ENCODE measurements around the gene RPS6KA5. TPM values are rescaled to one million over a fixed set of nuclear protein-coding genes. Genes with fewer than 3 reads are reported as not detected.

RPS6KA5 gene
- total and polyA plus RNA-seq, 9 of the 15 experiments (the other 6 are each of a cell fraction or from before 2014, with no cell fraction given) = 0.88 to 7.7 (median 4.7) TPM

DNA sequence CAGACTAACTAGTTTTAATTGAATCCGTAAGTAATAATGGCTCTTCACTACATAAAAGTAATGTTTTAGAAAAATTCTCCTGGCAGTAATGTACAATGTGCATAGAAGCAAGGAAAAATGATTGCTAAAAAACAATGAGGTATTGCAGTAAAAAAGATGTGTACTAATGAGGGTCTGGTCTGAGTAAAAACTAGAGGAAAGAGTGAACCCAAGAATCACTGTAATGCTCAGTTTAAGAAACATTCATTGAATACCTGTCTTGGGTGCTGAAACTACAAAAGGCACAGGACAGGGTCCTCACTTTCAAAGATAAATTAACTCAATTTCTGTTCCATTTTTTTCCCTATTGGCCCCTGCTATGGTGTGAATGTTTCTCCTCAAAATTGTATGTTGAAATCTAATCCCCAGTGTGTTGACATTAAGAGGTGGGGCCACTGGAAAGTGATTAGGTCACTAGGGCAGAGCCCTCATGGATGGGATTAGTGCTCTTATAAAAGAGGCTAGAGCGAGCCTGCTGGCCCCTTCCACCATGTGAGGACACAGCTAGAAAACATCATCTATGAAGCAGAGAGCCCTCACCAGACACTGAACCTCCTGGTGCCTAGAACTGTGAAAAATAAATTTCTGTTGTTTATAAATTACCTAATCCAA lies 51.6 kb downstream of the RPS6KA5 start (continued):
- TF ChIP-seq, protein P1, sequence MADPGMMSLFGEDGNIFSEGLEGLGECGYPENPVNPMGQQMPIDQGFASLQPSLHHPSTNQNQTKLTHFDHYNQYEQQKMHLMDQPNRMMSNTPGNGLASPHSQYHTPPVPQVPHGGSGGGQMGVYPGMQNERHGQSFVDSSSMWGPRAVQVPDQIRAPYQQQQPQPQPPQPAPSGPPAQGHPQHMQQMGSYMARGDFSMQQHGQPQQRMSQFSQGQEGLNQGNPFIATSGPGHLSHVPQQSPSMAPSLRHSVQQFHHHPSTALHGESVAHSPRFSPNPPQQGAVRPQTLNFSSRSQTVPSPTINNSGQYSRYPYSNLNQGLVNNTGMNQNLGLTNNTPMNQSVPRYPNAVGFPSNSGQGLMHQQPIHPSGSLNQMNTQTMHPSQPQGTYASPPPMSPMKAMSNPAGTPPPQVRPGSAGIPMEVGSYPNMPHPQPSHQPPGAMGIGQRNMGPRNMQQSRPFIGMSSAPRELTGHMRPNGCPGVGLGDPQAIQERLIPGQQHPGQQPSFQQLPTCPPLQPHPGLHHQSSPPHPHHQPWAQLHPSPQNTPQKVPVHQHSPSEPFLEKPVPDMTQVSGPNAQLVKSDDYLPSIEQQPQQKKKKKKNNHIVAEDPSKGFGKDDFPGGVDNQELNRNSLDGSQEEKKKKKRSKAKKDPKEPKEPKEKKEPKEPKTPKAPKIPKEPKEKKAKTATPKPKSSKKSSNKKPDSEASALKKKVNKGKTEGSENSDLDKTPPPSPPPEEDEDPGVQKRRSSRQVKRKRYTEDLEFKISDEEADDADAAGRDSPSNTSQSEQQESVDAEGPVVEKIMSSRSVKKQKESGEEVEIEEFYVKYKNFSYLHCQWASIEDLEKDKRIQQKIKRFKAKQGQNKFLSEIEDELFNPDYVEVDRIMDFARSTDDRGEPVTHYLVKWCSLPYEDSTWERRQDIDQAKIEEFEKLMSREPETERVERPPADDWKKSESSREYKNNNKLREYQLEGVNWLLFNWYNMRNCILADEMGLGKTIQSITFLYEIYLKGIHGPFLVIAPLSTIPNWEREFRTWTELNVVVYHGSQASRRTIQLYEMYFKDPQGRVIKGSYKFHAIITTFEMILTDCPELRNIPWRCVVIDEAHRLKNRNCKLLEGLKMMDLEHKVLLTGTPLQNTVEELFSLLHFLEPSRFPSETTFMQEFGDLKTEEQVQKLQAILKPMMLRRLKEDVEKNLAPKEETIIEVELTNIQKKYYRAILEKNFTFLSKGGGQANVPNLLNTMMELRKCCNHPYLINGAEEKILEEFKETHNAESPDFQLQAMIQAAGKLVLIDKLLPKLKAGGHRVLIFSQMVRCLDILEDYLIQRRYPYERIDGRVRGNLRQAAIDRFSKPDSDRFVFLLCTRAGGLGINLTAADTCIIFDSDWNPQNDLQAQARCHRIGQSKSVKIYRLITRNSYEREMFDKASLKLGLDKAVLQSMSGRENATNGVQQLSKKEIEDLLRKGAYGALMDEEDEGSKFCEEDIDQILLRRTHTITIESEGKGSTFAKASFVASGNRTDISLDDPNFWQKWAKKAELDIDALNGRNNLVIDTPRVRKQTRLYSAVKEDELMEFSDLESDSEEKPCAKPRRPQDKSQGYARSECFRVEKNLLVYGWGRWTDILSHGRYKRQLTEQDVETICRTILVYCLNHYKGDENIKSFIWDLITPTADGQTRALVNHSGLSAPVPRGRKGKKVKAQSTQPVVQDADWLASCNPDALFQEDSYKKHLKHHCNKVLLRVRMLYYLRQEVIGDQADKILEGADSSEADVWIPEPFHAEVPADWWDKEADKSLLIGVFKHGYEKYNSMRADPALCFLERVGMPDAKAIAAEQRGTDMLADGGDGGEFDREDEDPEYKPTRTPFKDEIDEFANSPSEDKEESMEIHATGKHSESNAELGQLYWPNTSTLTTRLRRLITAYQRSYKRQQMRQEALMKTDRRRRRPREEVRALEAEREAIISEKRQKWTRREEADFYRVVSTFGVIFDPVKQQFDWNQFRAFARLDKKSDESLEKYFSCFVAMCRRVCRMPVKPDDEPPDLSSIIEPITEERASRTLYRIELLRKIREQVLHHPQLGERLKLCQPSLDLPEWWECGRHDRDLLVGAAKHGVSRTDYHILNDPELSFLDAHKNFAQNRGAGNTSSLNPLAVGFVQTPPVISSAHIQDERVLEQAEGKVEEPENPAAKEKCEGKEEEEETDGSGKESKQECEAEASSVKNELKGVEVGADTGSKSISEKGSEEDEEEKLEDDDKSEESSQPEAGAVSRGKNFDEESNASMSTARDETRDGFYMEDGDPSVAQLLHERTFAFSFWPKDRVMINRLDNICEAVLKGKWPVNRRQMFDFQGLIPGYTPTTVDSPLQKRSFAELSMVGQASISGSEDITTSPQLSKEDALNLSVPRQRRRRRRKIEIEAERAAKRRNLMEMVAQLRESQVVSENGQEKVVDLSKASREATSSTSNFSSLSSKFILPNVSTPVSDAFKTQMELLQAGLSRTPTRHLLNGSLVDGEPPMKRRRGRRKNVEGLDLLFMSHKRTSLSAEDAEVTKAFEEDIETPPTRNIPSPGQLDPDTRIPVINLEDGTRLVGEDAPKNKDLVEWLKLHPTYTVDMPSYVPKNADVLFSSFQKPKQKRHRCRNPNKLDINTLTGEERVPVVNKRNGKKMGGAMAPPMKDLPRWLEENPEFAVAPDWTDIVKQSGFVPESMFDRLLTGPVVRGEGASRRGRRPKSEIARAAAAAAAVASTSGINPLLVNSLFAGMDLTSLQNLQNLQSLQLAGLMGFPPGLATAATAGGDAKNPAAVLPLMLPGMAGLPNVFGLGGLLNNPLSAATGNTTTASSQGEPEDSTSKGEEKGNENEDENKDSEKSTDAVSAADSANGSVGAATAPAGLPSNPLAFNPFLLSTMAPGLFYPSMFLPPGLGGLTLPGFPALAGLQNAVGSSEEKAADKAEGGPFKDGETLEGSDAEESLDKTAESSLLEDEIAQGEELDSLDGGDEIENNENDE (IDR thresholded peaks at IDR 0.05; ENCODE audit: low read depth, low read length) = no peak
- TF ChIP-seq MEIS2 (IDR thresholded peaks at IDR 0.05; ENCODE audit: partially characterized antibody) (no peak), HMGN3 (IDR thresholded peaks at IDR 0.05; ENCODE audit: borderline replicate concordance, extremely low read depth, insufficient read length, low read depth, low read length) (no peak), GTF2E2 (tag; IDR thresholded peaks at IDR 0.05) (no peak), PCBP2 (IDR thresholded peaks at IDR 0.05; ENCODE audit: low read depth, low read length, poor library complexity, severe bottlenecking) (no peak), SMC3 (conservative IDR thresholded peaks at IDR 0.05; ENCODE audit: insufficient read depth, low read depth, low read length) (no peak), TRIM24 (IDR thresholded peaks at IDR 0.05) (no peak), CREM (IDR thresholded peaks at IDR 0.05; ENCODE audit: low read depth) (no peak), MYNN (IDR thresholded peaks at IDR 0.05) (no peak), MYNN (CRISPR knock-in tag; IDR thresholded peaks at IDR 0.05) (no peak), CBFB (CRISPR knock-in tag; IDR thresholded peaks at IDR 0.05) (no peak)
- TF ChIP-seq, protein P2, sequence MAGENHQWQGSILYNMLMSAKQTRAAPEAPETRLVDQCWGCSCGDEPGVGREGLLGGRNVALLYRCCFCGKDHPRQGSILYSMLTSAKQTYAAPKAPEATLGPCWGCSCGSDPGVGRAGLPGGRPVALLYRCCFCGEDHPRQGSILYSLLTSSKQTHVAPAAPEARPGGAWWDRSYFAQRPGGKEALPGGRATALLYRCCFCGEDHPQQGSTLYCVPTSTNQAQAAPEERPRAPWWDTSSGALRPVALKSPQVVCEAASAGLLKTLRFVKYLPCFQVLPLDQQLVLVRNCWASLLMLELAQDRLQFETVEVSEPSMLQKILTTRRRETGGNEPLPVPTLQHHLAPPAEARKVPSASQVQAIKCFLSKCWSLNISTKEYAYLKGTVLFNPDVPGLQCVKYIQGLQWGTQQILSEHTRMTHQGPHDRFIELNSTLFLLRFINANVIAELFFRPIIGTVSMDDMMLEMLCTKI (IDR thresholded peaks at IDR 0.05; ENCODE audit: partially characterized antibody) = no peak
- TF ChIP-seq, protein P3, sequence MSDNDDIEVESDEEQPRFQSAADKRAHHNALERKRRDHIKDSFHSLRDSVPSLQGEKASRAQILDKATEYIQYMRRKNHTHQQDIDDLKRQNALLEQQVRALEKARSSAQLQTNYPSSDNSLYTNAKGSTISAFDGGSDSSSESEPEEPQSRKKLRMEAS (CRISPR knock-in tag; IDR thresholded peaks at IDR 0.05) = no peak
